BJ (cell line): ENCODE measurements around the gene ARHGAP12. TPM values are rescaled to one million over a fixed set of nuclear protein-coding genes. Genes with fewer than 3 reads are reported as not detected.

Experiments
- CTCF ChIA-PET: fragments of 350-600 bp; formaldehyde crosslinking; extraction: SDS; loops from one replicate; lab custom pipeline; 2021; ENCODE audit warnings: antibody characterized with exemption, inconsistent platforms; lab: Yijun Ruan, JAX
- POLR2A ChIA-PET: fragments of 300-600 bp; sonication (Branson Sonifier 250); formaldehyde crosslinking; extraction: SDS; loops from one replicate; lab custom pipeline; 2021; ENCODE audit warnings: antibody characterized with exemption; lab: Charles Lee
- DNase-seq: peaks from one replicate; pipeline ENCODE4 v3.0.0-alpha.2; 2011; ENCODE audit warnings: low read depth
- H3K27me3 ChIP-seq: 2 replicates; pipeline ENCODE4 v1.6.0; 2011; ENCODE audit warnings: low read length; ENCODE audit not compliant: control insufficient read depth, insufficient read depth
- H3K36me3 ChIP-seq: 2 replicates; pipeline ENCODE4 v1.5.1; 2011; ENCODE audit warnings: low read length; ENCODE audit not compliant: control insufficient read depth, insufficient read depth
- H3K4me3 ChIP-seq: 2 replicates; pipeline ENCODE4 v1.5.1; 2011; ENCODE audit warnings: low read depth, mild to moderate bottlenecking, control low read depth, low read length
- CTCF ChIP-seq: IDR thresholded peaks from 2 replicates; pipeline ENCODE4 v1.5.1; 2011; ENCODE audit warnings: low read depth, mild to moderate bottlenecking, control low read depth, inconsistent platforms, low read length, moderate library complexity; ENCODE audit not compliant: insufficient read depth
- polyA plus RNA-seq: library from polyadenylated mRNA; depleted of rRNA; stranded (reverse); fragments of >200 nt; gene quantifications from 2 replicates; pipeline ENCODE4 v1.2.3, GENCODE V29; 2011

The ARHGAP12 gene
- polyA plus RNA-seq, 1 experiment = 7.5 TPM

DNA sequence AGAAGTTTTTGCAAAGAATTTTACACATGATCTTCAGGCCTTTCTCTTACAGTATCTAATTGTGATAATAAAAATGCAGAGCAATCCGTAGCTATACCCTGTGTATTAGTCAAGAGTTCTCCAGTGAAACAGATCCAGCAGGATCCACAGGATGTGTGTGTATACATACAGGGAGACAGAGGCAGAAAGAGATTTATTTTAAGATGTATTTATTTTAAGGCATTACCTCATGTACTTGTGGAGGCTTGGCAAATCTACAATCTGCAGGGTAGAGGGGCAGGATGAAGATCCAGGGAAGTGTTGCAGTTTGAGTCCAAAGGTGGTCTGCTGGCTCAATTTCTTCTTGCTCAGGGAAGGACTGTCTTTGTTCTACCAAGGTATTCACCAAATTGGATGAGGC is 41.7 kb downstream of the ARHGAP12 start:
- H3K4me3 ChIP-seq = no peak overlapping the region
- POLR2A ChIA-PET = no interaction called here
- no peaks in the 10 kb centered on the region for H3K27me3 ChIP-seq
- no peak for DNase-seq
- no peaks in the 10 kb centered on the region for H3K36me3 ChIP-seq
- CTCF ChIA-PET = no interaction called here
- TF ChIP-seq CTCF = no peak

DNA sequence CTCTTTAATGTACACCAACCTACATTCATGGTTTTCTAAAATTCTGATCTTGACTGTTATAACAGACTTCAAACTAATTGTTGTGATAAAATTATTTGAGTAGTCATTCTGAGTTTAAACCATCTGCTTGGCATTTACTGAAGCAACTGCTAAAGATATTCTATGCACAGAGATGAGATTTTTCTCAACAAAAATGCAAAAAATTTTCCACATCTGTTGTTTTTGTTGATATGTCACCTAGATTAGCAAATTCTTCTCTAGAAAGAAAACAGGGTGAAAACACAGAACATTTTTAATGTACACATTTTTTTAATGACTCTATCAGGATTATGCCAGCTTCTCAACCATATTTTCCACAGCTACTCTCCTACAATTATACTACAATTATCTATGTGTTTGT is 42.7 kb downstream of the ARHGAP12 start:
- Histone ChIP-seq H3K36me3 (no peaks in the 10 kb centered on the region), H3K4me3 (no peak overlapping the region), H3K27me3 (no peaks in the 10 kb centered on the region)
- no peak for TF ChIP-seq CTCF
- no peak for DNase-seq
- ChIA-PET POLR2A (no interaction called here), CTCF (interaction anchor here (0.7 kb wide), 1 partner anchor 41 kb away, joined by 3 read pairs; no protein-coding TSS in a partner anchor)

GRCh38 chr10:31884386-31884785 is 44.2 kb downstream of the ARHGAP12 start:
- Histone ChIP-seq H3K36me3 (no peaks in the 10 kb centered on the region), H3K27me3 (no peaks in the 10 kb centered on the region), H3K4me3 (no peak overlapping the region)
- ChIA-PET CTCF (interaction anchor here (0.6 kb wide), 1 partner anchor 220 kb away, joined by 3 read pairs; no protein-coding TSS in a partner anchor), POLR2A (no interaction called here)
- no peak for TF ChIP-seq CTCF
- no peak for DNase-seq

DNA sequence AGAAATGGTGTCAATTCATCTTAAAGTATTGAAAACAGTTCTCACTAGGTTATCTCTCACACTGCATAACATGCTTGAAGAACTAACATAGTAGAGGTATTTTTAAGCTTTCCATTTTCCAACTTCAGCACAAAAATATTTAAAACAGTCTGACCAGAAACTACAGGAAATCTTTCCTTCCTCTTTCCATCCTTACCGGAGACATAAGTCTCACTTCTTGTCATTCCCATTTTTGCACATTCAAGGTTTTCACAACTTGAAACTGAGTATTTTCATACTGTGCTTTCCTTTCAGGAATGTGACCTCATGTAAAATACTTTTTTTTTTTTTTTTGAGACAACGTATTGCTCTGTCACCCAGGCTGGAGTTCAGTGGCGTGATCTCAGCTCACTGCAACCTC is 45.2 kb downstream of the ARHGAP12 start:
- CTCF ChIA-PET = no interaction called here
- no peak overlapping the region for H3K4me3 ChIP-seq
- TF ChIP-seq CTCF = no peak
- no peak for DNase-seq
- POLR2A ChIA-PET = no interaction called here
- no peaks in the 10 kb centered on the region for H3K36me3 ChIP-seq
- H3K27me3 ChIP-seq = no peaks in the 10 kb centered on the region

- no peak overlapping the region for H3K4me3 ChIP-seq
- TF ChIP-seq CTCF = no peak
- no peak for DNase-seq
- CTCF ChIA-PET = interaction anchor here (1.4 kb wide), 1 partner anchor 24 kb away, joined by 3 read pairs; no protein-coding TSS in a partner anchor
- no peaks in the 10 kb centered on the region for H3K36me3 ChIP-seq
- H3K27me3 ChIP-seq = no peaks in the 10 kb centered on the region
- POLR2A ChIA-PET = no interaction called here
Measured at GRCh38 chr10:31878486-31878885, 50.1 kb downstream of the ARHGAP12 start.
